HFFc6 (cell line): ENCODE data around the gene NEUROD4. TPM values are rescaled to one million over a fixed set of nuclear protein-coding genes. Genes with fewer than 3 reads are reported as not detected.

Experiments
- DNase-seq: peaks from one replicate; pipeline ENCODE4 v3.0.0-alpha.2; 2018
- H3K27ac Mint-ChIP-seq: 2 replicates; pipeline ENCODE4 v1.8.0; 2020; ENCODE audit warnings: mild to moderate bottlenecking, mixed read lengths
- H3K27me3 Mint-ChIP-seq: 2 replicates; pipeline ENCODE4 v1.8.0; 2021; ENCODE audit warnings: mild to moderate bottlenecking, moderate library complexity, mixed read lengths; ENCODE audit not compliant: insufficient read depth
- H3K36me3 Mint-ChIP-seq: 2 replicates; pipeline ENCODE4 v1.8.0; 2021; ENCODE audit warnings: low read depth, mixed read lengths
- H3K4me1 Mint-ChIP-seq: 2 replicates; pipeline ENCODE4 v1.8.0; 2020; ENCODE audit warnings: low read depth, mixed read lengths
- H3K4me3 Mint-ChIP-seq: 2 replicates; pipeline ENCODE4 v1.8.0; 2020; ENCODE audit warnings: mild to moderate bottlenecking, moderate library complexity, mixed read lengths
- H3K9me3 Mint-ChIP-seq: 2 replicates; pipeline ENCODE4 v1.8.0; 2020; ENCODE audit warnings: mild to moderate bottlenecking, mixed read lengths
- CTCF ChIP-seq: fragments of 200-600 bp; sonication (generic); IDR thresholded peaks from 2 replicates; pipeline ENCODE4 v1.5.0; 2021; ENCODE audit warnings: antibody characterized with exemption, mild to moderate bottlenecking
- total RNA-seq, 6 experiments: library from RNA; stranded (reverse); fragmentation: NEBNext Ultra II Directional; extraction: Animal tissue kit (Norgen Biotek cat#: 25700); gene quantifications; 2 replicates in 1 of 6; 3 replicates in 5 of 6; pipeline ENCODE4 v1.2.3, GENCODE V29; 2021

Gene NEUROD4
- total RNA-seq, 6 experiments from 2014 or later, result not detected

- TF ChIP-seq CTCF, result no peak
- peaks cover 9% of the 10 kb centered on the region for H3K27me3 Mint-ChIP-seq
- H3K4me1 Mint-ChIP-seq, result peaks cover 15% of the 10 kb centered on the region
- H3K9me3 Mint-ChIP-seq, result no peaks in the 10 kb centered on the region
- no peaks in the 10 kb centered on the region for H3K36me3 Mint-ChIP-seq
- no peak overlapping the region for H3K4me3 Mint-ChIP-seq
- no peak for DNase-seq
- H3K27ac Mint-ChIP-seq, result peak overlapping the region; percentile 46; the same call in 1 of the 2 replicates
Measured at GRCh38 chr12:54975875-54976274, 43.9 kb upstream of the NEUROD4 start.

- Mint-ChIP-seq H3K4me1 (peaks cover 15% of the 10 kb centered on the region), H3K36me3 (no peaks in the 10 kb centered on the region), H3K4me3 (no peak overlapping the region), H3K27ac (peak overlapping the region; percentile 85), H3K27me3 (peaks cover 9% of the 10 kb centered on the region), H3K9me3 (no peaks in the 10 kb centered on the region)
- TF ChIP-seq CTCF, result no peak
- peak; percentile 81 for DNase-seq
Measured at GRCh38 chr12:54977155-54977554, 42.6 kb upstream of the NEUROD4 start.

- peaks cover 9% of the 10 kb centered on the region for H3K27me3 Mint-ChIP-seq
- peaks cover 15% of the 10 kb centered on the region for H3K4me1 Mint-ChIP-seq
- H3K27ac Mint-ChIP-seq, result peak overlapping the region; percentile 6; the same call in 1 of the 2 replicates
- no peak for DNase-seq
- TF ChIP-seq CTCF, result no peak
- no peaks in the 10 kb centered on the region for H3K36me3 Mint-ChIP-seq
- H3K4me3 Mint-ChIP-seq, result no peak overlapping the region
- H3K9me3 Mint-ChIP-seq, result no peaks in the 10 kb centered on the region
Measured at GRCh38 chr12:54977857-54978256, 41.9 kb upstream of the NEUROD4 start.

- Mint-ChIP-seq H3K9me3 (no peaks in the 10 kb centered on the region), H3K27ac (no peak overlapping the region), H3K4me1 (peaks cover 15% of the 10 kb centered on the region), H3K27me3 (peaks cover 12% of the 10 kb centered on the region), H3K36me3 (no peaks in the 10 kb centered on the region), H3K4me3 (no peak overlapping the region)
- no peak for TF ChIP-seq CTCF
- no peak for DNase-seq
Measured at GRCh38 chr12:54980341-54980740, 39.4 kb upstream of the NEUROD4 start.

- peaks cover 11% of the 10 kb centered on the region for H3K27me3 Mint-ChIP-seq
- no peak for TF ChIP-seq CTCF
- no peak for DNase-seq
- no peak overlapping the region for H3K27ac Mint-ChIP-seq
- no peaks in the 10 kb centered on the region for H3K9me3 Mint-ChIP-seq
- no peak overlapping the region for H3K4me3 Mint-ChIP-seq
- no peaks in the 10 kb centered on the region for H3K36me3 Mint-ChIP-seq
- H3K4me1 Mint-ChIP-seq, result peaks cover 12% of the 10 kb centered on the region
Measured at GRCh38 chr12:54981796-54982195, 38.0 kb upstream of the NEUROD4 start.
